Endothelial cell of umbilical vein (primary cell): Measurements from ENCODE around the gene MOXD1.

Experiments
- EZH2 ChIP-seq: IDR thresholded peaks from 2 replicates; pipeline ENCODE4 v1.6.1; 2012; ENCODE audit warnings: borderline replicate concordance, low read depth, mild to moderate bottlenecking, moderate library complexity, low read length, inconsistent platforms; ENCODE audit not compliant: severe bottlenecking
- POLR2A ChIP-seq: IDR thresholded peaks from 2 replicates; pipeline ENCODE4 v1.6.1; 2012; ENCODE audit warnings: low read depth, mild to moderate bottlenecking, control low read depth, low read length
- POLR2AphosphoS5 ChIP-seq: IDR thresholded peaks from 2 replicates; pipeline ENCODE4 v1.6.1; 2012; ENCODE audit warnings: low read depth, mild to moderate bottlenecking, control low read depth, low read length, moderate library complexity; ENCODE audit not compliant: insufficient read depth
- TF ChIP-seq, protein P1 (sequence below), 2 donors: IDR thresholded peaks; 1 replicate in 1 of 2; 2 replicates in 1 of 2; pipeline ENCODE4 v1.5.1; 2011; ENCODE audit warnings: low read length in 2 of 2, mild to moderate bottlenecking in 2 of 2, moderate library complexity in 2 of 2, control low read depth in 1 of 2, inconsistent platforms in 1 of 2, low read depth in 1 of 2; ENCODE audit not compliant: insufficient read depth in 1 of 2; ENCODE audit errors: extremely low read depth in 1 of 2

DNA sequence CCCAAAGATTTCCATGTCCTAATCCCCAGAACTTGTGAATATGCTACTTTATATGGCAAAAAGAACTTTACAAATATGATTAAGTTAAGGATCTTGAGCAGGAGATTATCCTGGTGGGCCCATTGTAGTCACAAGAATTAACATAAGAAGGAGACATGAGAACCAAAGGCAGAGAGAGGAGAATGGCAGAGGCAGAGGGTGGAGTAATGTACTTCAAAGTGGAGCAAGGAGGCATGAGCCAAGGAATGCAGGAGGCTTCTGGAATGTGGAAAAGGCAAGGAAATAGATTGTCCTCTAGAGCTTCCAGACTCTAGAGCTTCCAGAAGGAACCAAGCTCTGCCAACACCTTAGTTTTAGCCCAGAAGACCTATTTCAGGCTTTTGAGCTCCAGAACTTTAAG is 147.4 kb downstream of the MOXD1 start:
- TF ChIP-seq, protein P1, sequence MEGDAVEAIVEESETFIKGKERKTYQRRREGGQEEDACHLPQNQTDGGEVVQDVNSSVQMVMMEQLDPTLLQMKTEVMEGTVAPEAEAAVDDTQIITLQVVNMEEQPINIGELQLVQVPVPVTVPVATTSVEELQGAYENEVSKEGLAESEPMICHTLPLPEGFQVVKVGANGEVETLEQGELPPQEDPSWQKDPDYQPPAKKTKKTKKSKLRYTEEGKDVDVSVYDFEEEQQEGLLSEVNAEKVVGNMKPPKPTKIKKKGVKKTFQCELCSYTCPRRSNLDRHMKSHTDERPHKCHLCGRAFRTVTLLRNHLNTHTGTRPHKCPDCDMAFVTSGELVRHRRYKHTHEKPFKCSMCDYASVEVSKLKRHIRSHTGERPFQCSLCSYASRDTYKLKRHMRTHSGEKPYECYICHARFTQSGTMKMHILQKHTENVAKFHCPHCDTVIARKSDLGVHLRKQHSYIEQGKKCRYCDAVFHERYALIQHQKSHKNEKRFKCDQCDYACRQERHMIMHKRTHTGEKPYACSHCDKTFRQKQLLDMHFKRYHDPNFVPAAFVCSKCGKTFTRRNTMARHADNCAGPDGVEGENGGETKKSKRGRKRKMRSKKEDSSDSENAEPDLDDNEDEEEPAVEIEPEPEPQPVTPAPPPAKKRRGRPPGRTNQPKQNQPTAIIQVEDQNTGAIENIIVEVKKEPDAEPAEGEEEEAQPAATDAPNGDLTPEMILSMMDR (IDR thresholded peaks at IDR 0.05; ENCODE audit: extremely low read depth in 1 of 2, insufficient read depth in 1 of 2, low read depth in 1 of 2, low read length in 2 of 2), result no peak
- TF ChIP-seq EZH2 (no peak), POLR2A (no peak), POLR2AphosphoS5 (no peak)
